GM19023 (cell line): ENCODE results near the gene MAPK8.

ENCODE experiments used
- ATAC-seq: cut with Tn5 transposase; IDR thresholded peaks from one replicate; pipeline ENCODE4 v1.9.1; 2021; ENCODE audit warnings: mild to moderate bottlenecking, moderate library complexity; ENCODE audit not compliant: unreplicated experiment

Gene MAPK8

DNA sequence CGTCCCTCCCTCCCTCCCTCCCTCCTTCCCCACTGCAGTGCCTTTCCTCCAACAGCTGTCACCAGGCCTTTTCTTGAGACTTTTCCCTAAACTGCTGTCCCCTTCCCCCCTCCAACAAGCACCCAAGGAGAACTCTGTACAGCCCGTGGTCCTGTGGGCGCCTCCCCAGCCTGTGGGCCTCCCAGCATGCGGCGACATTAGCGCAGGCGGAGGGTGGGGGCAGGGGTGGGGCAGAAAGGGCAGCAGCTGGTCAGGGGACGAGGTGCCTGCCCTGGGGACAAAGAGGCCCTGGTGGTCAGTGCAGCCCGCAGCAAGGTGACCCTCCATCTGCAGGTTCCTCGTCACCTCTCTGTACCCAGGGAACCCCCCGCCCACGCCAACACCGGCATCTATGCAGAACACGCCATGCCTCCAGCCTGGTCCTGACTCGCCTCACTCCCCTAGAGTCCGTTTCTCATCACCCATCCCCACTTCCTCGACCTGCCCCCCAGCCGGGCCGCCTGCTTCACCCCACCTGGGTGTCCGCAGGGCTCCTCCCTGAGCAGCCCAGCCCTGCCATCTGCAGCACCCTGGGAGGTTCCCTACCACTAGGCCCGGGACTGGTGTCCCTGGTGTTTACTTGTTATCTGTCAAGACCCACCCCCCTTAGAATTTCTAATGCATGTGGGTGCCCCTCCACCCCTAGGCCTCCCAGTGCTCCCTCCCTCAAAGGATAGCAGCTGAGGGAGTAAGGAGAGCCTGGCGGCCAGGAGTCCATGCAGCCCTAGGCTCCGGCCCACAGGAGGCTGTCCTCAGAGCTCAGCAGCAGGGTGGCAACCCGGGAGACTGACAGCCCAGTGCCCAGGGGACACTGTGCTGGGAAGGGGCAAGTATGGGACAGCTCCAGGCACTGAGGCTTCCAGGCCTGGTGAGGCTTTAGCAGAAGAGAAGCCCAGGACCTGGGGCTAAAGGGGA is 150.6 kb downstream of the MAPK8 start:
- ATAC-seq: no peak

GRCh38 chr10:48457949-48458661 is 151.6 kb downstream of the MAPK8 start:
- ATAC-seq: no peak

GRCh38 chr10:48458662-48459048 is 152.2 kb downstream of the MAPK8 start:
- no peak for ATAC-seq

DNA sequence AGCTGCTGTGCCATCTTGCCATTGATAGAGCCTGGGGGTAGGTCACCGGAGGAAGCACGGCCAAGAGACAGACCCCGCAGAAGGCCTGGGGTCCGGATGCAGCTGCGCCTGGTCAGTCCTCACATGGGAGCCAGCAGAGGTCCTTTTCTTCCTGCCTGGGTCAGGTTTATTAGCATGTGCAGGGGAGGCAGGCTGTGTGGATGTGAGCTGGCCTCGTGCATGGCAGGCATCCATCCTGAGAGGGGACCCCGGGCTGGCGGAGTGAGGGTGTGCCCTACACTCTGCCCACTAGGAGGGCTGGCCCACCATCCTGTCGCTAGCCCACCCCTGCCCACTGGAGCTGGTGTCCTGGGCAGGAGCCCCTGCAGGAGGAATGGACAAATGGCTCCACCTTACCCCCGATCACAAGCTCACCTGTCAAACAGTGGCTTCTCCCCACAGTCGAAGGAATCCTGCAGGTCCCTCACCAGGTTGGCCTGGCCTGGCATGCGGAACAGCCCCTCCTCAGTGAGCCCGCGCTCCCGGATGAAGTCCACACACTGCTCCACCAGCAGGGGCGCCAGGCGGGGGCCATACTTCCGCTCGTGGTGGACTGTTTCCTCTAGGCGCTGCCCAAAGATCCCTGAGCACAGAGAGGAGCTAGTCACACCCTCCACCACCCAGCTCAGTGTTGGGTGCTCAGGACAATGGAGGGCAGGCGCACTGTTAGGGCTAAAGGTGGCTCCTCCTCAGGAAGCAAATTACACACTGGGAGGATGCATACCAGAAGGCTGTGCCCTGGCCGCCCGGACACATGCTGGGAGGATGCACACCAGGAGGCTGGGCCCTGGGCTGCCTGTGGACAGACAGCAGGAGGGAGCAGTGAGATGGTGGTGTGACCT is 153.0 kb downstream of the MAPK8 start:
- ATAC-seq: no peak

GRCh38 chr10:48460182-48460581 is 153.7 kb downstream of the MAPK8 start:
- ATAC-seq: no peak

DNA sequence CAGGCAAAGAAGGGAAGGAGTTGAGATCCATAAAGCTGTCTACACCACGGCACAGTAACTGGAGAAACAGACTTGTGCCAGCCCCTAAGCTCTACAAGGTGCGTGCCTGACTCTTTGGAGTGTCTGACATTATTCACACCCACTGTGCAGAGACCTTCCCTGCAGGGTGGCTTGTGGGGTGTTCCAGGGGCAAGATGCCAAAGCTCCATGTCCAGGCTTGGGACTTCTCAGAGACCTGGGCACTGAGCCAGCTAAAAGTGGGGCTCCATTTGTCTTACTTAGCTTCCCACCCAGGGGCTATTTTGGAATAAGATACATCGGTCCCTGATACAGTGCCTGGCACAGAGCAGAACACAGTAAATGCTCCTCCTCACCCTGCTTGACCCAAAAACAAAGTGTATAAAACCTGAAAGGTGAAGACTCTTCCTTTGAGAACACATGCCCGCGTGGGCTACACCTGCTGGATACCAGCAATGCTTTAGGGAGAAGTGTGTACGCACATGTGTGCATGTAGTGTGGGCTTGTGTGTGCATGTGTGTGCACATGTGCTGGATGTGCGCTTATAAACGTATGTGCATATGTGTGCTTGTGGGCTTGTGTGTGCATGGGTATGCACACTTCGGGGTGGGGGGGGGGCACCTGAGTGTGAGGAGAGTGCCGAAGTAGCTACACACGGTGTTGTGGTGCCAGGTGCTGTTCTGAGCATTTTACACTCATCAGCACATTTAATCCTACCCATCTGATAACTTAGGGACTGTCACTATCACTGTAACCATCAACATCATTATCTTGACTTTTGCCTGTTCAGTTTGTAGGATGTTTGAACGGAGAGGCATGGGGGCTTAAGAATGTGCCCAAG is 155.4 kb downstream of the MAPK8 start:
- no peak for ATAC-seq

GRCh38 chr10:48462482-48463020 is 156.1 kb downstream of the MAPK8 start:
- no peak for ATAC-seq

- ATAC-seq: no peak
These were observed 157.0 kb downstream of the MAPK8 start for GRCh38 chr10:48463318-48464003.

- ATAC-seq: no peak
These were observed 157.8 kb downstream of the MAPK8 start for GRCh38 chr10:48464121-48464870.

DNA sequence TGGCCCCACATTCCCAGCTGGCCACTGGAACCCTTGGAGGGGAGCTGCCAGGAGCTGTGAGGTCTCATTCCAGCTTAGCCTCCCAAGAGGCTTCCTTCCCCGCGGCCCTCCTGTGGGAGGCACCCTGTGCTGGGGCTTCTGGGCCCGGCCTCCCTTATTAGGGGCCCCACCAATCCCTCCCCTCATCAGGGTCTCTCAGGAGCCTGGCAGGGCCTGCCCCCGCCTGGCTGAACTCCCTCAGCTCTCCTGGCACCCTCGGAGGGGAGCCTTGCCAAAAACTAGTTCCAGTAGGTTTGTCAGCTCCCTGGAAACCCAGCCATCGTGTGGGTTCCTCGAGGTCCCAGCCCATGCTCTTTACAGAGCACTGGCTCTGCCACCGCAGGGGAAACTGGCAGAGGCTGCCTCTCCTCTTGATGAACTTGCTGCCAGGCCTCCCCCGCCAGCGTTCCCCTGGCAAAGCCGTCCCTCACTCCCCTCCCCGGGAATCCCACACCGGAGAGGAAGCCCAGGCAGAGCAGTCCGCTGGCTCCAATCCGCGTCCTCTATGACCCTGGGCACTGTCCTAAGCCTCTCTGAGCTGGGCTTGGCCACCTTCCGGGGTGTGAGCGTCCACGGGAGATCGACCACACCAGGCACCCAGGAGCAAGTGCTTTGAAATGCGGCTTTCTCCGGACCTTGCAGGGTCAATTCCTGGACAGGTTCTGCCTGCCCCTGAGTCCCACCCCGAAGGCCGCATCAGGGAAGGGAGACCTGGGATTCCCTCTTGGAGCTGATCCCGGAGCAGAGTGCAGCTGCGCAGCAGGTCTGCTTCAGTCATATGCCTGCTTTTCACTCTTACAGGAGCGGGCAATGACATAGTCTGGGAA is 158.6 kb downstream of the MAPK8 start:
- no peak for ATAC-seq

DNA sequence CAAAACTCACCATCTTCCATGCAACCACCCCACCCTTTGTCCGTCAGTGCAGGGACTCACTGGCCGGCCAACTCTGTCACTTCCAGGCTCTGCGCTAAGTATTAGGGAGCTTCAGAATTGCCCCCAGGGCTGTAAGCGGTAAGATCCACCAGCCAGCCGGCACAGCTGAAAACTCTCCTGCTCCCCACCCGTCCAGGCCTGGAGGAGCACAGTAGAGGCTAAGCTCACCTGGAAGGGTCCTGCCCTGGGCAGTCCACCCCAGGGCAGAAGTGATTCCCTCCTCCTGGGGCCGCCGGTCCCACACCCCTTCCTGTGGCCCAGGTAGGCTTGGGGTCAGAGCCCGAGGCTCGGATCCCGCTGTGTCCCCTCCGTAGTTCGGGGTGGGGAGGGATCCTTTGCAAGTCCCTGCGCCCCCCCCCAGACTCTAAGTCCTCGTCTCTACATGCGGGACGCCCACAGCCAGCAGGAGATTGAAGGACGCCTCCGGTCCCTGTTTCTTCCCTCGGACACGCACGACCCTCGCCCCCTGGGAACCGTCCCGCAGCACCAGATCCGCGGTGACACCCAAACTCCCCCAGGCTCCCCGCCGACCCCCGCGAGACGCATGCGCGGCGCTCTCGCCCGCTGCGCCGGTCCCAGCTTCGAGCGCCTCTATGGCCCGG is 159.5 kb downstream of the MAPK8 start:
- ATAC-seq: no peak

DNA sequence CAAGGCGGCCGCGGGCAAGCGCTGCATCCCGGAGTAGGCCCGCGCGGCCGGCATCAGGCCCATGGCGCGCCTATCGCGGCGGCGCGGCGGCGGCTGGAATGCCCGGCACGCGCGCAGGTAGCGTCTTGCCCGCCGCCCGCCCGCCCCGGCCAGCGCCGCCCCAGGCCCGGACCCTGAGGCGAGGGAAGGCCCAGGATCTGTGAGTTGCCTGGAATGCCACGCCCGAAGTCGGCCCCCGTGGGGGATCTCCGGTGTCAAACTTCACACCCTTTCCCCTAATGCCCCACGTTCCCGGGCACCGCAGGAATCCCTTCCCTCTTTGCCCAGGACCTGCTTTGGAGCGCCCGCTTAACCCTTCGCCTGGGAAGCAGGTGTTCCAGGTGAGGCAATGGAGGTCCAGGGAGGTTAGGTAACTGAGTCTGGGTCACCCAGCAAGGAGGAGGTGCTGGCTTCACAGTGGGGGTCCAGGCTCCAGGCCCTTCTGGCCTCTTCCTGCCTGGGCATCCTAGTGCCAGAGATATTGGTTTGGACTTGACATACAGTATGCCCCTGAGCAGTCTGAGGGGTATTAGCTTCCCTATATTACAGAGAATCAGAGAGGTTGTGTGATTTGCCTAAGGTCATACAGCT is 160.2 kb downstream of the MAPK8 start:
- ATAC-seq: no peak

DNA sequence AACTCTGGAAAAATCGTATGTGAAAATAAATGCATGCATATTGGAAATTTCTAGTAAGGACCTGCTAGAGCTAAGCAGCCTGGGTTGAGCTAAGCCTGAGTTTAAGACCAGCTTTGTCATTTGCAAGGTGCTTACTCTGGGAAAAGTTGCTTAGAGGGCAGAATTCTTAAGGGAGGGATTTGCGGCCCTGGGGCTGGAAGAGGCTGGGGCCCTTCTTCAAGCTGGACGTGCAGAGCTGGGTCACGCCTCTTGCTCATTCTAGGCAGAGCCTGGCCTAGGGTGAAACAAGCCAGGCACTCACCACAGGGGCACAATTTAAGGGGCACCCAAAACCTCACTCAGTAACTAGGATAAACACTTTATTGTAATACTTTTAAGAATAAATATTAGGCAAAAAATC is 161.2 kb downstream of the MAPK8 start:
- no peak for ATAC-seq

GRCh38 chr10:48468130-48468790 is 161.8 kb downstream of the MAPK8 start:
- no peak for ATAC-seq

DNA sequence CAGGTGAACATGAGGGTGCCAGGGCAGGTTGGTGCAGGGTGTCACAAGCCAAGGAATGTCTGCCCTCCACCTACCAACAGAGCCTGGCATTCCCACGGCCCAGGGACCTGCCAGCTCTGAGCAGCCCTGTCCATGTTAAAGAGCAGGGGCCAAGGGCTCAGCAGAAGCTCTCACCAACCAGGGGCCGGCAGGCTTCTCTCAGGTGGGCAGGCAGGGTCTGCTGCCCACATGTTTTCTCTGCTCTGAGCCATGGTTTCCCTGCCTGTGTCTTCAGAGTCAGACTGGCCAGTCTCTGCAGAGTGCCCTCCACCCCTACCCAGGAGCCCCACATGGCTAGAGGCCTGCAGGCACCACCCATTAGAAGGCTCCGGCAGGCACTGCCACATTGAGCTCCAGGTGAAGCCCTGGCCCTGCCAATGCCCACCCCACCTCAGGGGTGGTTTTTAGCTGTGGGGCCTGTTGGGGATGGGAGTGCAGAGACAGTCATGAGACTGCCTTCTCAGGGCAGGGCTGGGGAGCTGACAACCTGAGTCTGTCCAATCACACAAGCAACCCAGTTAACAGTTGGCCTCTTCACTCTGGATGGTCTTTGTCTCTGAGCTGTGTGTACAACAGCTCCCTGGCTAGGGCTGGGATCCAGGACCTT is 162.5 kb downstream of the MAPK8 start:
- no peak for ATAC-seq
